Fibroblast of the conjunctiva (primary cell): Measurements from ENCODE around the gene CCDC93.

Experiments used
- DNase-seq: peaks from one replicate; pipeline ENCODE4 v3.0.0-alpha.2; 2010; ENCODE audit warnings: low read depth

CCDC93 gene

DNA sequence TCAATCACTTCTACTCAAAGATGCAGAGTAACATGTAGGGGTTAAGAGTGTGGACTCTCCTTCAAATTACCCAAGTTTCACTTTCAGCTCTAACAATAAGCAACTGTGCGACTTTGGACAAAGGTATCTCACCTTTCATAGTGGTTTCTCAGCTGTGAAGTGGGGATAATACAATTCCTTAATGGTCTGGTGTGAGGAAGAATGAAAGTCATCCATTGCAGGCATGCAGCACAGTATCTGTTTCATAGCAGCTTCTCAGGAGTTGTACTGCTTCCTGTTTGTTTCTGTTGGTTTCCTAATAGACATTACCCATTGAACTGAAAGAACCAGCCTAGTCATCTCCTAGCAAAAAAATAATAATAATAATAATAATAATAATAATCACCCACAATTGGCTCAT lies 125.0 kb downstream of the CCDC93 start:
- DNase-seq = no peak

DNA sequence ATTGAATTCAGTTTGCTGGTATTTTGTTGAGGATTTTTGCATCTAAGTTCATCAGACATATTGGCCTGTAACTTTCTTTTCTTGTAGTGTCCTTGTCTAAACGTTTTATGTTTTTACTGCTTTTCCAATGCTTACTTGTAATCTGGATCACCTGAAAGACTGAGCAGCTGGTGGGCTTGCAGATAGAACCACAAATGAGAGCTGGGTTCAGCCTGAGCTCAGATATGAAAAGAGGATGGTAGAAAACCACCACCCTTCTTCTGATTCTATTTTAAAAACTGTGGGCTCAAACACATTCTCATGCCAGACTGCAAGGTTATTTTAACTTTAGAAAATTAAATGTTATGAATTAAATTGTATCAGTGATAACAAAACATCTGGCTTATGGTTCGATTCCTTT lies 128.6 kb downstream of the CCDC93 start:
- DNase-seq = no peak

DNA sequence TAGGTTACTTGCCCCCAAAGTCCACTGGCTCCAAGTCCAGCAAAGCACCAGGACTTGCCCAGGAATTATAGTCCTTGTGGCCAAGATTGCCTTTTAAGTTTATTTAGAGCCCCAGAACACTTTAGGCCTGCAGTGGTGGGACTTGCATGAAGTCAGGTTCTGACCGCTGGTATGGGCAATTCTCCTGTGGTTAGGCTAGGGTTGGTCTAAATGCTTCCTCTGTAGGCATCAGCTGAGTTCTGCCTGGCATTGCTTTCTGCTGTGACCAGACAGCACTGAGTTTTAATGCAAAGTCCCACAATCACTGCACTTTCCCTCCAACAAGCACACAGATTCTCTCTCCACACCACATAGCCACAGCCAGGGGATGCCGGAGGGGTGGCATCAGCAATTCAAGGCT lies 134.9 kb downstream of the CCDC93 start:
- no peak for DNase-seq

DNA sequence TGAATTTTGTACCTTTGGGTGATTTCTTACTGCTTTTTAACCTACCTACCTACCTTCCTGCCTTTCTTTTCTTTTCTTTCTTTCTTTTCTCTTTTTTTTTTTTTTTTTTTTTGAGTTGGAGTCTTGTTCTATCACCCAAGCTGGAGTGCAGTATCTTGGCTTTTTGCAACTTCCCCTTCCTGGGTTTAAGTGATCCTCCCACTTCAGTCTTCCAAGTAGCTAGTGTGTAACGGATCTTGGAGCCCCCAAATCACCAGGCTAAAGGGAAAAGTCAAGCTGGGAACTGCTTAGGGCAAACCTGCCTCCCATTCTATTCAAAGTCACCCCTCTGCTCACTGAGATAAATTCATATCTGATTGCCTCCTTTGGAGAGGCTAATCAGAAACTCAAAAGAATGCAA lies 138.1 kb downstream of the CCDC93 start:
- no peak for DNase-seq
